Ishikawa (cell line): ENCODE data around the gene DCTN4.

ENCODE experiments used
- CREB1 ChIP-seq: IDR thresholded peaks from 2 replicates; pipeline ENCODE4 v1.6.1; 2012; ENCODE audit warnings: low read depth
- EGR1 ChIP-seq: IDR thresholded peaks from 2 replicates; pipeline ENCODE4 v1.6.1; 2012
- EP300 ChIP-seq: IDR thresholded peaks from 2 replicates; pipeline ENCODE4 v1.6.1; 2012; ENCODE audit warnings: borderline replicate concordance
- TCF12 ChIP-seq: IDR thresholded peaks from 2 replicates; pipeline ENCODE4 v1.6.1; 2012; ENCODE audit warnings: low read depth

- TF ChIP-seq CREB1, result no peak
- peak; percentile 68; the same call in 1 of the 2 replicates for TF ChIP-seq EP300
- TF ChIP-seq EGR1, result no peak
- TF ChIP-seq TCF12, result peak; percentile 86
These were observed 24.7 kb upstream of the DCTN4 start for GRCh38 chr5:150783422-150783928.
